ENCODE results near the gene TBCEL.
A peak's percentile ranks its signal among the peaks of the same experiment; 100 is the strongest.
"Not testable (repeated sequence)": the region's sequence is repeated elsewhere in the genome, so short reads cannot be mapped to it uniquely, and the experiment has no call there.

The TBCEL gene

DNA sequence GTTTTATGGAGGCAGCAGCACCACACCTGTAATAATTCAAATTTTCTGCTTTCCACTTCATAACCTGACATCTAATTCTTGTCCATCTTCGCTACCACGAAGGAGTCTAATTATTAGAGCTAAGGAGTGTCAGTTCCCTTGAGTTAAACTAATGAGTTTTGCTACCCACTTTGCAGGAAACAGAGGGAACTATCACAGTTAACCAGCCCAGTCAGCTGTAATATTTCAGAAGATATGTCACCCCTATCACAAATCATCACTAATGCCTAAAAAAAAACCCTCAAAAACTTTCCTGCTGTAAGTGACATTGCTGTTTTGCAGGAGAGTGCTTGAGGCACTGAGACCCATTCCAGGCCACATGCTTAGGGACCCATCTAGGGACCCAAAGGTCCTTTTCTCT is 85.6 kb downstream of the TBCEL start:
- DNase-seq, result no peak

GRCh38 chr11:121109916-121110586 is 86.1 kb downstream of the TBCEL start:
- DNase-seq, result peak; percentile 15

DNA sequence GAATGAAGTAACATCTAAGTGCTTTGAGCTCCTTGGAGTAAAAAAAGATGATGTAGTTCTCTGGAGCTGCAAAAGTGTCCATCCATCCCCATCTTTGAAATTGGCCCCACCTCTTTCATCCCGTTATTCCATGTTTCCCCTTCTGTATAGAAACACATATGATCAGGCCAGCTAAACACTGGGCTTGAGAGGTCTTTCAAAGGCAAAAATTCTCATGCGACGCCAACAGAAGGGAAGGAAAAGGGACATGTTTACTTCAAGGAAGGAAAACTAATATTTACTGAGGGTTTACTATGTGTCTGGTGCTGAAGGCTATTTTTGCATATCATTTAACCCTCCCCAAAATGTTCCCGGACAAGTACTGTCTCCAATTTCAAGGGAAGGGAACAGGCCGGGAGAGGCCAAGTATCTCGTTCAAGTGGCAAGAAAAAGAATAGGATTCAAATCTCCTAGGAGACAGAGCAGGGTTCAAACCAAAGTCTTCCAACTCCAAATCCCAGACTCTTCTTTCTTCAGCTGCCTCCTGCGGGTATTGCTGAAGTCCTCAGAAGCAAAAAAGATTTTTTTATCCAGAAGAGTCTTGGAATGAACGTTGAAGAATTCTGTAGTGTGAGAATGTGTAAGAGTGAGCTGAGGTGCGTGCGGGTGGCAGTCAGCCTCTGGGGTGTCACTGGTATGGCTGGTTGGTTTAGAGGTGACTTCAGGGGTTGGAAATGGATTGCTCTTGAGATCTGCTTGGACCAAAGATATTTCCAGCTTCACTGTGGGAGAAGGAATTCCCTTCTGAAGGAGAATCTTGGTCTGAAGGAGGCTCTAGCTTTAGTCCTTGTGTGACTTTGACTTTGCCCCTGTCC is 87.2 kb downstream of the TBCEL start:
- no peak for DNase-seq

GRCh38 chr11:121112498-121113455 is 88.9 kb downstream of the TBCEL start:
- peak; percentile 80 for DNase-seq

GRCh38 chr11:121113611-121114010 is 89.7 kb downstream of the TBCEL start:
- DNase-seq, result no peak

DNA sequence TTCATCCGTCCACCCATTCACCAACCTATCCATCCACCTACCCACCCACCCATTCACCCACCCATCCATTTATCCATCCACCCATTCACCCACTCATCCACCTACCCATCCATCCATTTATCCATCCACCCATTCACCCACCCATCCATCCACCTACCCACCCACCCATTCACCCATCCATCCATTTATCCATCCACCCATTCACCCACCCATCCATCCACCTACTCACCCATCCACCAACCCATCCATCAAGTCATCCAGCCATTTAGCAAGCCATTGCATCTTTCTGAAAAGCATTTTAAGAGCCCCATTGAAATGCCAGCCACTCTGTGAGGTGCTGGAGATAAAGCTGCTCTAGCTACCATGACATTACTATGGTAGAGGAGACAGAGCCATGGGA is 91.1 kb downstream of the TBCEL start:
- not testable (repeated sequence) for DNase-seq

GRCh38 chr11:121117788-121118187 is 93.9 kb downstream of the TBCEL start:
- no peak for DNase-seq

- DNase-seq, result no peak
These were observed 95.5 kb downstream of the TBCEL start for GRCh38 chr11:121119440-121119839.

GRCh38 chr11:121122328-121122727 is 98.4 kb downstream of the TBCEL start:
- DNase-seq, result no peak

DNA sequence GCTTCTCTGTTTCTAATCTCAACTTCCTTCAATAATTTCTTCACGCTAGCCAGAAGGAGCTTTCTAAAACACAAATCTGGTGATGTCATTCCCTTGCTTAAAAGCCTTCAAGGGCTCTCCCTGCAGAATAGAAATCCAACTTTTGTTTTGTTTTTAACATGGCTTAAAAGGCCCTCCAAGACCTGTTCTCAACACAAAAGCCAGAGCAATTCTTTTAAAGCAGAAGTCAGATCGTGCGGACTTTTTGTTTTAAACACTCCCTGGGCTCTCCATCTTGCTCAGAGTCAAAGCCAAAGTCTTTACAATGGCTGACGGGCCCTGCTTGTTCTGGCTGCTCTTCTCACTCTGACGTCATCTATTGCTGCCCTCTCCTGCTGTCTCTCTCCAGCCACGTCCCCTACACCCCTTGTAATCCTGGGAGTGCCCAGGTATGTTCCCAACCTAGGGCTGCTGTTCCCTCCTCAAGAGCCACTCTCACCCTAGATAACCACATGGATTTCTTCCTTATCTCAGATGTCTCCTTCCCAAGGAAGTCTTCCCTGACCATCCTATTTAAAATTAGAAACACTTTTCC is 99.7 kb downstream of the TBCEL start:
- no peak for DNase-seq

GRCh38 chr11:121127809-121128208 is 103.9 kb downstream of the TBCEL start:
- no peak for DNase-seq

DNA sequence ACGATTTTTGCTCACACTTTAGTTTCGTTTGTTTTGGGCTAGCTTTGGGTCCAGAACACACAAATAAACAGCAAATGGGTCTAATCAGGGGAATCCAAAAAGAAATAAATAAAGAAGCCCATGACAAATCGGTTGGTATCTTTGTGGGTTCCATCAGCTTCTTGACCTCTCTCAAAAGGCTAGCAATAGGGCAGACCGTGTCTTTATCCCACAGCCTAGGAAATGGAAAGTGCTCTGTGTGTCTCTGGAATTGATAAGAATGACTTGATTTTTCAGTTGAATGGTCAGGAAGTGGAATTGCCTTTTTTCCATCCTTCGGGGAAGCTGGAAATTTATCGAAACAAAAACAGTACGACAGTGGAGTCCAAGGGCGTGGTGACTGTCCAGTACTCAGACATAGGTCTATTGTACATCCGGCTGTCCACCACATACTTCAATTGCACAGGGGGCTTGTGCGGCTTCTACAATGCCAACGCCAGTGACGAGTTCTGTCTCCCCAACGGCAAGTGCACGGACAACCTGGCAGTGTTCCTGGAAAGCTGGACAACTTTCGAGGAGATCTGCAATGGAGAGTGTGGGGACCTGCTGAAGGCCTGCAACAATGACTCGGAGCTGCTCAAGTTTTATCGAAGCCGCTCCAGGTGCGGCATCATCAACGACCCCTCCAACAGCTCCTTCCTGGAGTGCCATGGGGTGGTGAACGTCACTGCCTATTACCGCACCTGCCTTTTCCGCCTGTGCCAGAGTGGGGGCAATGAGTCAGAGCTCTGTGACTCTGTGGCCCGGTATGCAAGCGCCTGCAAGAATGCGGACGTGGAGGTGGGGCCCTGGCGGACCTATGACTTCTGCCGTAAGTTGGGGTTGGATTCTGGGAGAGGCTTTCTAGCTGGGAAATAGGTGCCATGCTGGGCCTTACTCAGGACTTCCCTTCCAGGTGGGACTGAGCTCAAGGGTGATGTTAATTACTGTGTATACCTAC is 105.7 kb downstream of the TBCEL start:
- DNase-seq, result no peak

DNA sequence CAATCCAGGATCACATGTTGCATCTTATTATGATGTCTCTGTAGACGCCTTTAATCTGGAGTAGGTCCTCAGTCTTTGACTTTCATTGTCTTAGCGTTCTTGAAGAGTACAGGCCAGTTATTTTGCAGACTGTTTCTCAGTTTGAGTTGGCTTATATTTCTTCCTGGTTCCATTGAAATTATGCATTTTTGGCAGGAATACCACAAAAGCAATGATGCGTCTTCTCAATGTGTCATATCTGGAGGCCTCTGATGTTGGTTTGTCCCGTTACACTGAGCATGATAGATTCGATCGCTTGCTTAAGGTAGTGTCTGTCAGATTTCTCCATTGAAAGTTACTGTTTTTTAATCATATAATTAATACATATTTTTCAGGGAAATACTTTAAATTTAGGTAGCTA is 107.8 kb downstream of the TBCEL start:
- no peak for DNase-seq

DNA sequence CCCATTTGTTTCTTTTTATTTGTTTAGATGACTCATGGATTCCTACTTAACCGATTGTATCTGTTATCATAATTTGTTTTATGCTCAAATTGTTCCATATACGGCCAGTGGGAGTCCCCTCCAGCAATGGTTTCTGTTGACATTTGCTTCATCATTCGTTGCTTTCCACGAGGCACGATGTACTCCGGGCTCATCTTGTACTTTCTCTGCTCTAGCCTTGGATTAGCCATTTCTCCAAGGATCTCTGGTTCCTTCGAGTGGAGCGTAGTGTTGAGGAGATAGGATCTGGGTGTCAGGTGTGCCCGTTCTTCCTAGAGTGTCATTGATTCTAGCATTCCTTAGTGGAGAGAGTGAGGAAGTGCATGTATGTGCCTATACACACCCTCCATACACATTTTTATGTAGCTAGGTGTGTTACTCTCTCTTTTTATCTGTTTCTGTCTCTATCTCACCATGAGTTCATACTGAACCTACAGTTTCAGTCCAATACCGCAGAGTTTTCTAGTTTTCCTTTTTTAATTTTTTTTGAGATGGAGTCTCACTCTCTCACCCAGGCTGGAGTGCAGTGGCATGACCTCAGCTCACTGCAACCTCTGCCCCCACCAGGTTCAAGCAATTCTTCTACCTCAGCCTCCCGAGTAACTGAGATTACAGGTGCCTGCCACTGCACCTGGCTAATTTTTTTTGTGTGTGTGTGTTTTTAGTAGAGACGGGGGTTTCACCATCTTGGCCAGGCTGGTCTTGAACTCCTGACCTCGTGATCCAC is 108.5 kb downstream of the TBCEL start:
- no peak for DNase-seq

- no peak for DNase-seq
These were observed 110.9 kb downstream of the TBCEL start for GRCh38 chr11:121134741-121135312.

DNA sequence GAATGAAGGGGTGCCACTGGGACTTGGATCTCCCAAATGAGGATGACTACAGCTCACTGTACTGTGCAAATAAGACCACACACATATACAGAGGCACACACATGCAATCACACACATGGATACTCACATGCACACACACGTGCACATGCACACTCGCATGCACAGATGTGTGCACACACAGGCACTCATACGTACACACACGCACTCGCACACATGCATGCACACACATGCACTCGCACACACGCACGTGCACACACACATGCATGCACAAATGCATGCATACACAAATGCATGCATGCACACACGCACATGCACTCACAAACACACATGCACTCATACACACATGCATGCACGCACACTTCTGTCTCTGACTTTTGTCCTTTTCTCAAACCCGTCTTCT is 113.1 kb downstream of the TBCEL start:
- DNase-seq, result no peak

GRCh38 chr11:121138259-121138658 is 114.4 kb downstream of the TBCEL start:
- no peak for DNase-seq

GRCh38 chr11:121140369-121140768 is 116.5 kb downstream of the TBCEL start:
- DNase-seq, result no peak

All from NCI-H1105 (cell line).